ENCODE results near the gene CBFA2T3. TPM values are rescaled to one million over a fixed set of nuclear protein-coding genes. Genes with fewer than 3 reads are reported as not detected.

The CBFA2T3 gene
- total and polyA plus RNA-seq, 10 donors = 8.4 to 59.8 (median 26.3) TPM

DNA sequence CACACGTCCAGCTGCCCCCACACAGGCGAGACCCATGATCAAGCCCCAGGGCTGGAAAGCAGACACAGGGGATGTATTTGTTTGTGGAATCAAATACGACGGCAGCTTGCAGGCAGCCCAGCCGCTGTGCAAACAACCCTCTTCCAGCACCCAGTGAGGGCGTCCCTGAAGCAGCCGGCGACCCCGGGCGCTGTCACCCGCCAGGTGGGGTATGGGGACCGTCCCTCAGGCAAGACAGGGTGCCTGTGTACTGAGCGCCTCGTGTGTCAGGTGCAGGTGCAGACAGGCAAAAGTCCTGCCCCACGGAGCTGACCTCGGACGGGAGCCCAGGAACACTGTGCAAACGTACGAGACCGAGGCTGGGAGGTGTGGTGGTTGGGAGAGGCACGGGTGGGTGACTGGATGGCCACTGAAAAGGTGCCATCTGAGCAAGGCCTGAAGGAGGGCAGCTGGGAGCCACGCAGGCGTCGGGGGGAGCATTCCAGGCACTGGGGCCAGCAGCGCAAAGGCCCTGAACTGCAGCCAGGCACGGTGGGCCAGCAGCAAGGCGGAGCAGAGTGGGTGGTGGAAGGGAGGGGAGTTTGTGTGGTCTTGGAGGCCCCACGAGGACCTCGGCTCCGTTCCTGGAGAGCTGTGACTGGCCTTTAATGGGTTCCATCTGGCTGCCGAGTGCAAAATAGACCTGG lies 48.5 kb downstream of the CBFA2T3 start:
- TF ChIP-seq POLR2AphosphoS5 (IDR thresholded peaks at IDR 0.05) (no peak), POLR2A (IDR thresholded peaks at IDR 0.05) (no peak)
- TF ChIP-seq, protein P1, sequence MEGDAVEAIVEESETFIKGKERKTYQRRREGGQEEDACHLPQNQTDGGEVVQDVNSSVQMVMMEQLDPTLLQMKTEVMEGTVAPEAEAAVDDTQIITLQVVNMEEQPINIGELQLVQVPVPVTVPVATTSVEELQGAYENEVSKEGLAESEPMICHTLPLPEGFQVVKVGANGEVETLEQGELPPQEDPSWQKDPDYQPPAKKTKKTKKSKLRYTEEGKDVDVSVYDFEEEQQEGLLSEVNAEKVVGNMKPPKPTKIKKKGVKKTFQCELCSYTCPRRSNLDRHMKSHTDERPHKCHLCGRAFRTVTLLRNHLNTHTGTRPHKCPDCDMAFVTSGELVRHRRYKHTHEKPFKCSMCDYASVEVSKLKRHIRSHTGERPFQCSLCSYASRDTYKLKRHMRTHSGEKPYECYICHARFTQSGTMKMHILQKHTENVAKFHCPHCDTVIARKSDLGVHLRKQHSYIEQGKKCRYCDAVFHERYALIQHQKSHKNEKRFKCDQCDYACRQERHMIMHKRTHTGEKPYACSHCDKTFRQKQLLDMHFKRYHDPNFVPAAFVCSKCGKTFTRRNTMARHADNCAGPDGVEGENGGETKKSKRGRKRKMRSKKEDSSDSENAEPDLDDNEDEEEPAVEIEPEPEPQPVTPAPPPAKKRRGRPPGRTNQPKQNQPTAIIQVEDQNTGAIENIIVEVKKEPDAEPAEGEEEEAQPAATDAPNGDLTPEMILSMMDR (IDR thresholded peaks at IDR 0.05 in 8 of 11, conservative IDR thresholded peaks at IDR 0.05 in 3 of 11) = no peak
- peaks cover 0 to 15% (median 0%) of the 10 kb centered on the region in 6 donors for H3K36me3 ChIP-seq
- no peak for DNase-seq
- no peak overlapping the region for H3K4me3 ChIP-seq
- H3K4me1 ChIP-seq = peaks cover 32 to 73% (median 49%) of the 10 kb centered on the region in 6 donors
- H3K27ac ChIP-seq = no peak overlapping the region
- no peaks in the 10 kb centered on the region for H3K27me3 ChIP-seq (replicated peaks in 1 of 7)
- WGBS, 5 donors = 72 to 84% (median 83%) methylated on average over 21 to 31 of the region's 31 CpGs
- intact Hi-C loops (cut with DNase I; ENCODE audit: low total_unique reads) = no loop called here
- no peaks in the 10 kb centered on the region for H3K9me3 ChIP-seq

DNA sequence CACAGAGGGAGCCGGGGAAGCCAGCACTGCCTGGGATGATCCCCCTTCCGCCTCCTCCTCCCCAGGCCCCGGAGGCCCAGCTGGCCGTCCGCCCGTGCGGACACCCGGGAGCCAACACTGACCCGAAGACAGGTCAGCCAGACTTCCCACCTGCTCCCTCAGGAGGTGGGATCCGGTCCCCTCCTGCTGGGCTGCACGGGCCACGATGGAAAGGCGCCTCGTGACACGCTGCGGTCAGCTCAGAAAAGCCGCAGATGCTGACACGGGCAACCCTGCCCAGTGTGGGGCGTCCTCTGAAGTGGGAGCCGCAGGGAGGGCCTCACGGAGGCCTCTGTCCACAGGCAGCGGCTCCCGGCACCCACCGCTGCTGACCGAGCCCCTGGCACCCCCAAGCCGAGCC lies 49.3 kb downstream of the CBFA2T3 start:
- peaks cover 41 to 78% (median 56%) of the 10 kb centered on the region in 6 donors for H3K4me1 ChIP-seq
- intact Hi-C loops (cut with DNase I; ENCODE audit: low total_unique reads) = no loop called here
- H3K36me3 ChIP-seq = peaks cover 0 to 15% (median 0%) of the 10 kb centered on the region in 6 donors

DNA sequence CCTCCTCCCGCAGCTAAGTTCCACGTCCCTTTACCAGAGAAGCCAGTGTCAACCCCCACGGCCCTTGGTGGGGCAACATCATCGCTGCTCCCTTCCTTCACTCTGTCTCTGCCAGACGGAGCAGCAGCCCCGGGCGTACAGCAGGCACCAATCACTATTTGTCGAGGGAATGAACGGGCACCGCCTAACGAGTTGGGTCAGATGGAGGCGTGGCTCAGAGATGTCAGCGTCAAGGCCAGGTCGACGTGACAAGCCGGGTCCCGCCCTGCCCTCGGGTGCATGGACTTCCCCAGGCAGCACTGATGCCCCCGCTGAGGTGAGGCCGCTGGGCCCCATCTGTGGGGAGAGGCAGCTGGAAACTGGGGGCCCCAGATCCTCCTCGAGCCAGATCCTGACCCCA lies 50.0 kb downstream of the CBFA2T3 start:
- intact Hi-C loops (cut with DNase I; ENCODE audit: low total_unique reads) = no loop called here
- 59 to 78% (median 69%) methylated on average over 9 to 21 of the region's 21 CpGs for WGBS, 5 donors
- TF ChIP-seq POLR2AphosphoS5 (IDR thresholded peaks at IDR 0.05) = peak; percentile 26 to 77 (median 70)
- TF ChIP-seq, protein P1 (IDR thresholded peaks at IDR 0.05 in 8 of 11, conservative IDR thresholded peaks at IDR 0.05 in 3 of 11) = no peak
- no peak for DNase-seq
- H3K4me3 ChIP-seq = no peak overlapping the region
- H3K27me3 ChIP-seq (replicated peaks in 1 of 7) = no peaks in the 10 kb centered on the region
- no peaks in the 10 kb centered on the region for H3K9me3 ChIP-seq
- peaks cover 0 to 15% (median 0%) of the 10 kb centered on the region in 6 donors for H3K36me3 ChIP-seq
- peaks cover 47 to 79% (median 59%) of the 10 kb centered on the region in 6 donors for H3K4me1 ChIP-seq
- H3K27ac ChIP-seq = peak overlapping the region in 2 of 8 donors; percentile 16 to 91

More for the DNA sequence above, 49.3 kb downstream of the CBFA2T3 start:
- Histone ChIP-seq H3K27me3 (replicated peaks in 1 of 7) (no peaks in the 10 kb centered on the region), H3K27ac (no peak overlapping the region), H3K4me3 (no peak overlapping the region), H3K9me3 (no peaks in the 10 kb centered on the region)
- TF ChIP-seq, protein P1 (IDR thresholded peaks at IDR 0.05 in 8 of 11, conservative IDR thresholded peaks at IDR 0.05 in 3 of 11) = no peak
- no peak for TF ChIP-seq POLR2A (IDR thresholded peaks at IDR 0.05)
- no peak for TF ChIP-seq POLR2AphosphoS5 (IDR thresholded peaks at IDR 0.05)
- DNase-seq = no peak
- 93 to 96% (median 94%) methylated on average over 11 to 26 of the region's 26 CpGs; no CpG with 5 or more reads in 1 of the 5 donors for WGBS, 5 donors

DNA sequence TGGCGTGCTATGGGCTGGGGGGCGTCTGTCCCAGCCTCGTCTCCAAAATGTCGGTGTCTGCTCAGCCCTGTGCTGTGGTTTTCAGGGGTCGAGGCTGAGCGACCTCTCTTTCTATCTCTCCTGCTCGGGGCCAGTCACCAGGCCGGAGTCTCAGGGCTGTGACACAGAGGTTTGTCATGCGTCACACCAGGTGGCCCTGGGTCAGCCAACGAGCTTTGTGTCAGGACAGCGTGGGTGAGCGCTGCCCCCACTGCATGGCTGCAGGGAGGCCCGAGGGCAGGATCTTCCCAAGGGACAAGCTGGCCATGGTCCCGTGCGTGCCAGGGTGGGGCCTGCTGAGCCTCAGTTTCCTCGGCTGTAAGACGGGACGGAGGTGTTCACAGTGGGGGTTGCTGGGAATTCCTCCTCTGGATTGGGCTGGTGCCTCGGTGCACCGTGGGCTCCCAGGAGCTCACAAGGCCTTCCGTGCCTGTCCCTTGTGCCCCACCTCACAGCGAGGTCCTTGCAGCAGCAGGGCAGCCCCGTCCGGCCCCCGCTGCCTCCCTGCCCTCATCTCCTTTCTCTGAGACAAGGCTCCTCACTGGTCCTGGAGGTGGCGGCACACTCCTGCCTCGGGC lies 50.5 kb downstream of the CBFA2T3 start:
- peaks cover 52 to 81% (median 63%) of the 10 kb centered on the region in 6 donors for H3K4me1 ChIP-seq
- TF ChIP-seq POLR2AphosphoS5 (IDR thresholded peaks at IDR 0.05) (no peak), POLR2A (IDR thresholded peaks at IDR 0.05) (no peak)
- TF ChIP-seq, protein P1 (IDR thresholded peaks at IDR 0.05 in 8 of 11, conservative IDR thresholded peaks at IDR 0.05 in 3 of 11) = no peak
- no peak for DNase-seq

More for the DNA sequence above, 50.5 kb downstream of the CBFA2T3 start:
- Histone ChIP-seq H3K27me3 (replicated peaks in 1 of 7) (peaks cover 0 to 2% (median 0%) of the 10 kb centered on the region in 7 donors), H3K27ac (peak overlapping the region in 3 of 8 donors; percentile 16 to 91 (median 80)), H3K36me3 (peaks cover 0 to 15% (median 0%) of the 10 kb centered on the region in 6 donors), H3K4me3 (no peak overlapping the region), H3K9me3 (no peaks in the 10 kb centered on the region)
- intact Hi-C loops (cut with DNase I; ENCODE audit: low total_unique reads) = no loop called here
- WGBS, 5 donors = 74 to 96% (median 83%) methylated on average over 13 to 27 of the region's 27 CpGs

Measured in spleen (tissue), 11 donors.